KMS-11 (cell line): ENCODE results near the gene SCN4A.
"Not testable (repeated sequence)": the region's sequence is repeated elsewhere in the genome, so short reads cannot be mapped to it uniquely, and the experiment has no call there.

Source experiments
- H2AFZ ChIP-seq: fragments of 200-600 bp; sonication (generic); 2 replicates; pipeline ENCODE4 v1.6.1; 2016; ENCODE audit warnings: antibody characterized with exemption, mixed run types, low read depth
- H3K27ac ChIP-seq: fragments of 200-600 bp; sonication (generic); 2 replicates; pipeline ENCODE4 v1.6.1; 2016; ENCODE audit warnings: mild to moderate bottlenecking, mixed run types
- H3K27me3 ChIP-seq: fragments of 200-600 bp; sonication (generic); 2 replicates; pipeline ENCODE4 v1.6.1; 2017; ENCODE audit warnings: mild to moderate bottlenecking, low read depth, mixed run types, moderate library complexity; ENCODE audit not compliant: insufficient read depth
- H3K36me3 ChIP-seq: fragments of 200-600 bp; sonication (generic); 2 replicates; pipeline ENCODE4 v1.6.1; 2017; ENCODE audit warnings: mild to moderate bottlenecking, mixed run types; ENCODE audit not compliant: insufficient read depth
- H3K4me1 ChIP-seq: fragments of 200-600 bp; sonication (generic); 2 replicates; pipeline ENCODE4 v1.6.1; 2016; ENCODE audit warnings: mild to moderate bottlenecking, low read depth, mixed run types; ENCODE audit not compliant: poor library complexity, severe bottlenecking
- H3K4me2 ChIP-seq: fragments of 200-600 bp; sonication (generic); 2 replicates; pipeline ENCODE4 v1.7.0; 2016; ENCODE audit warnings: mild to moderate bottlenecking, mixed run types
- H3K4me3 ChIP-seq: fragments of 200-600 bp; sonication (generic); IDR thresholded peaks from 2 replicates; pipeline ENCODE4 v1.6.1; 2017; ENCODE audit warnings: low read depth, low read length, mixed read lengths; ENCODE audit not compliant: insufficient read depth
- H3K79me2 ChIP-seq: fragments of 200-600 bp; sonication (generic); 2 replicates; pipeline ENCODE4 v1.6.1; 2016; ENCODE audit warnings: low read depth, mixed run types; ENCODE audit not compliant: insufficient read depth
- H3K9ac ChIP-seq: fragments of 200-600 bp; sonication (generic); 2 replicates; pipeline ENCODE4 v1.6.1; 2016; ENCODE audit warnings: mild to moderate bottlenecking, mixed run types
- H4K20me1 ChIP-seq: fragments of 200-600 bp; sonication (generic); 2 replicates; pipeline ENCODE4 v1.6.1; 2016; ENCODE audit warnings: mild to moderate bottlenecking, mixed run types; ENCODE audit not compliant: insufficient read depth
- CTCF ChIP-seq: fragments of 200-600 bp; sonication (generic); conservative IDR thresholded peaks from 2 replicates; pipeline ENCODE4 v1.6.1; 2017; ENCODE audit warnings: low read depth, mild to moderate bottlenecking, antibody characterized with exemption, low read length, moderate library complexity, mixed read lengths

The SCN4A gene

GRCh38 chr17:63919311-63919723, 53.4 kb downstream of the SCN4A start:
- Histone ChIP-seq H2AFZ (no peak overlapping the region), H3K27ac (no peak overlapping the region), H3K4me2 (peak overlapping the region; percentile 12; the same call in 1 of the 2 replicates), H3K4me3 (no peak overlapping the region), H3K4me1 (no peaks in the 10 kb centered on the region), H3K9ac (no peak overlapping the region), H3K27me3 (peaks cover 16% of the 10 kb centered on the region; the same call in 1 of the 2 replicates), H4K20me1 (no peaks in the 10 kb centered on the region), H3K36me3 (no peaks in the 10 kb centered on the region), H3K79me2 (no peaks in the 10 kb centered on the region)
- TF ChIP-seq CTCF: peak; percentile 95

GRCh38 chr17:63918789-63919305, 53.9 kb downstream of the SCN4A start, which contains the start of gene GH1:
Gene GH1 (minus strand): TSS chr17:63918839. CDS start chr17:63918776, 63 bp downstream.
- H3K4me1 ChIP-seq, H3K27ac ChIP-seq, H3K9ac ChIP-seq, H3K79me2 ChIP-seq, H3K4me3 ChIP-seq, H2AFZ ChIP-seq, H3K36me3 ChIP-seq, H4K20me1 ChIP-seq: not testable (repeated sequence)
- H3K27me3 ChIP-seq: peaks cover 16% of the 10 kb centered on the region; the same call in 1 of the 2 replicates
- H3K4me2 ChIP-seq: peak within 1 kb of the TSS; percentile 12; the same call in 1 of the 2 replicates

- no peaks in the 10 kb centered on the region for H4K20me1 ChIP-seq
- no peaks in the 10 kb centered on the region for H3K36me3 ChIP-seq
- no peak overlapping the region for H3K9ac ChIP-seq
- peaks cover 16% of the 10 kb centered on the region; the same call in 1 of the 2 replicates for H3K27me3 ChIP-seq
- no peak overlapping the region for H2AFZ ChIP-seq
- no peak overlapping the region for H3K27ac ChIP-seq
- H3K4me2 ChIP-seq: no peak overlapping the region
- H3K4me3 ChIP-seq: no peak overlapping the region
- no peaks in the 10 kb centered on the region for H3K4me1 ChIP-seq
- TF ChIP-seq CTCF: no peak
- no peaks in the 10 kb centered on the region for H3K79me2 ChIP-seq
These were observed 54.4 kb downstream of the SCN4A start for GRCh38 chr17:63918305-63918704.

- H3K4me2 ChIP-seq: no peak overlapping the region
- H3K9ac ChIP-seq: no peak overlapping the region
- H2AFZ ChIP-seq: no peak overlapping the region
These were observed 55.1 kb downstream of the SCN4A start for GRCh38 chr17:63917646-63918045.

GRCh38 chr17:63917206-63917605, 55.5 kb downstream of the SCN4A start:
- H3K4me1 ChIP-seq, H3K4me3 ChIP-seq, H3K36me3 ChIP-seq, H3K27ac ChIP-seq, H3K9ac ChIP-seq, H2AFZ ChIP-seq, H3K4me2 ChIP-seq, H3K79me2 ChIP-seq, H4K20me1 ChIP-seq: not testable (repeated sequence)
- H3K27me3 ChIP-seq: peaks cover 16% of the 10 kb centered on the region; the same call in 1 of the 2 replicates

More at GRCh38 chr17:63917646-63918045, 55.1 kb downstream of the SCN4A start:
- Histone ChIP-seq H3K36me3 (no peaks in the 10 kb centered on the region), H3K27ac (no peak overlapping the region), H3K79me2 (no peaks in the 10 kb centered on the region), H3K4me3 (no peak overlapping the region), H4K20me1 (no peaks in the 10 kb centered on the region), H3K4me1 (no peaks in the 10 kb centered on the region), H3K27me3 (peaks cover 16% of the 10 kb centered on the region; the same call in 1 of the 2 replicates)
- no peak for TF ChIP-seq CTCF
